ENCODE results near the gene HMGN2. TPM values are rescaled to one million over a fixed set of nuclear protein-coding genes. Genes with fewer than 3 reads are reported as not detected.

The HMGN2 gene
- total RNA-seq, 1 donor from 2014 or later = 97.7 TPM

DNA sequence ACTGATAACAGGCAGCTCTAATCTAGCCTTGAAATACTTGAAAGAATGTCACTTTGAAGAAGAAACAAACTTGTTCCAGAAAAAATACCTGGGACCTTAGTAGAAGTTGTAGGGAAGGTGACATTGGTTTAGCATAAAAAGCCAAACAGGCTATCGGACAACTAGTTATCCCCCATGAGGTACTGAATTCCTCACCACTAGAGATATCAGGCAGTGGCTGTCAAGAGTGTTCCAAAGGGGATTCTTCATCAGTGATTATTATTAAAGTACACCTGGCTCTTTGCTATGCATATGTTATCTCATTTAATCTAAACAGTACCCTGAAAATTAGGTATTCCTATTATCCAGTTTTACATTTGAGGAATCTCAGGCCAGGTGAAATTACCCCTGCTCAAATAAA, 13.1 kb upstream of the HMGN2 start:
- intact Hi-C loops (cut with DNase I) = no loop called here
- Histone ChIP-seq H3K9me3 (no peaks in the 10 kb centered on the region), H3K4me3 (no peak overlapping the region), H3K4me1 (no peaks in the 10 kb centered on the region), H3K27me3 (no peaks in the 10 kb centered on the region), H3K36me3 (peaks cover 55 to 76% of the 10 kb centered on the region in 2 donors), H3K27ac (no peak overlapping the region)
- TF ChIP-seq, protein P1, sequence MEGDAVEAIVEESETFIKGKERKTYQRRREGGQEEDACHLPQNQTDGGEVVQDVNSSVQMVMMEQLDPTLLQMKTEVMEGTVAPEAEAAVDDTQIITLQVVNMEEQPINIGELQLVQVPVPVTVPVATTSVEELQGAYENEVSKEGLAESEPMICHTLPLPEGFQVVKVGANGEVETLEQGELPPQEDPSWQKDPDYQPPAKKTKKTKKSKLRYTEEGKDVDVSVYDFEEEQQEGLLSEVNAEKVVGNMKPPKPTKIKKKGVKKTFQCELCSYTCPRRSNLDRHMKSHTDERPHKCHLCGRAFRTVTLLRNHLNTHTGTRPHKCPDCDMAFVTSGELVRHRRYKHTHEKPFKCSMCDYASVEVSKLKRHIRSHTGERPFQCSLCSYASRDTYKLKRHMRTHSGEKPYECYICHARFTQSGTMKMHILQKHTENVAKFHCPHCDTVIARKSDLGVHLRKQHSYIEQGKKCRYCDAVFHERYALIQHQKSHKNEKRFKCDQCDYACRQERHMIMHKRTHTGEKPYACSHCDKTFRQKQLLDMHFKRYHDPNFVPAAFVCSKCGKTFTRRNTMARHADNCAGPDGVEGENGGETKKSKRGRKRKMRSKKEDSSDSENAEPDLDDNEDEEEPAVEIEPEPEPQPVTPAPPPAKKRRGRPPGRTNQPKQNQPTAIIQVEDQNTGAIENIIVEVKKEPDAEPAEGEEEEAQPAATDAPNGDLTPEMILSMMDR (IDR thresholded peaks at IDR 0.05) = no peak
- DNase-seq (ENCODE audit: low spot score in 2 of 2) = no peak

DNA sequence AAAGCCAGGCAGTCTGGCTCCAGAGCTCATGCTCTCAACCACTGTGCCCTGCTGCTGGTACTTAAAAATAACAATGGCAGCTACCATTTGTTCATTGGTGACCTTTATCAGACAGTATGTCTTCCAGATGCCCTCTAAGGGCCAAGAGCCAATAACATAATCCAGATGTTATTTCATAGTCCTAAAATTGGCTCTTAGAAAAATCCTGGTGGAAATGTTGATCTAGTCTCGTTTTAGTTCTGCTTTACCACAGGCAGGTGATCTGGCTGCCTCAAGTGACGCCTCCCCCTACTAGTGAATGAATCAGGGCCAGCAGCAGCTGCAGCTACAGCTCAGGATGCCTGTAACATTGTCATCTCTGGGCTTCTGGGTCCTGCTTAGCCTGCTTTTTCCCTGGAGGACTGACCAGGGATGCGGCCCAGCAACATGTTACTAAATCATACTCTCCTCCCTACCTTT, 12.6 kb upstream of the HMGN2 start:
- Histone ChIP-seq H3K4me1 (no peaks in the 10 kb centered on the region), H3K9me3 (no peaks in the 10 kb centered on the region), H3K36me3 (peaks cover 52 to 76% of the 10 kb centered on the region in 2 donors), H3K27me3 (no peaks in the 10 kb centered on the region), H3K4me3 (no peak overlapping the region), H3K27ac (no peak overlapping the region)
- intact Hi-C loops (cut with DNase I) = no loop called here
- DNase-seq (ENCODE audit: low spot score in 2 of 2) = no peak
- TF ChIP-seq, protein P1 (IDR thresholded peaks at IDR 0.05) = no peak

DNA sequence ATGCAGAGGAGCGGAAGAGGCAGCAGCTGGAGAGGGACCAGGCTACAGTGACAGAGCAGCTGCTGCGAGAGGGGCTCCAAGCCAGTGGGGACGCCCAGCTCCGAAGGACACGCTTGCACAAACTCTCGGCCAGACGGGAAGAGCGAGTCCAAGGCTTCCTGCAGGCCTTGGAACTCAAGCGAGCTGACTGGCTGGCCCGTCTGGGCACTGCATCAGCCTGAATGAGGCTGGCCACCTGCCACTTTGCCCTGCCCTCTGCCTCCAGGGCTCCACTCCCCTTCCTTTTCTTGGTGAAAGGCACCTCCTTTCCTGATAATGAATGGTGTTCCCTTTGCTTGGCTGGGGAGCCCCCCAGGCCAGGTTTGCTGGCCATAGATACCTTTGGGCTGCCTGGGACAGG, 3.3 kb upstream of the HMGN2 start:
- TF ChIP-seq, protein P1 (IDR thresholded peaks at IDR 0.05) = no peak
- Histone ChIP-seq H3K27ac (no peak overlapping the region), H3K4me1 (peaks cover 4 to 20% of the 10 kb centered on the region in 2 donors), H3K9me3 (no peaks in the 10 kb centered on the region), H3K27me3 (no peaks in the 10 kb centered on the region), H3K4me3 (no peak overlapping the region), H3K36me3 (peaks cover 18 to 51% of the 10 kb centered on the region in 2 donors)
- no peak for DNase-seq (ENCODE audit: low spot score in 2 of 2)
- intact Hi-C loops (cut with DNase I) = no loop called here

DNA sequence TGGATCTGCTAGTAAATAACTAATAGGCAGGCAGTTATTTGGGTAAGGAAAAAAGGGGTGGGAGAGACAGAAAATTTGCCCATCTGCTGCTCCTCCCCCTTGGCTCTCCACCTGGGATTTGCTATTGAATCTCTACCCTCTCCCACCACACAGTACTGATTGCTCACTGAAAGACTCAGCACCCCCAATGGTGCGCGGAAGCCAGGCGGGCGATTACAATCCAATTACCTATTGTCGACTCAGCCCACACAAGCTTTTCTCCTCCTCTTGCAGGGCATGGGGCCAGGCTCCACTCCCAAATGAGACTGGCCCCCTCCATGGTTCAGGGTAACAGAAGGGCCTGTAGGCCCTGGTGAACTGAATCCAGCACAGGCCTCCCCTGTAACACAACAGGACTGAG, 2.7 kb upstream of the HMGN2 start:
- DNase-seq (ENCODE audit: low spot score in 2 of 2) = no peak
- no peaks in the 10 kb centered on the region for H3K9me3 ChIP-seq
- no peak overlapping the region for H3K4me3 ChIP-seq
- H3K36me3 ChIP-seq = peaks cover 17 to 51% of the 10 kb centered on the region in 2 donors
- intact Hi-C loops (cut with DNase I) = no loop called here
- H3K27me3 ChIP-seq = no peaks in the 10 kb centered on the region
- TF ChIP-seq, protein P1 (IDR thresholded peaks at IDR 0.05) = no peak
- H3K4me1 ChIP-seq = peaks cover 5 to 22% of the 10 kb centered on the region in 2 donors
- no peak overlapping the region for H3K27ac ChIP-seq

DNA sequence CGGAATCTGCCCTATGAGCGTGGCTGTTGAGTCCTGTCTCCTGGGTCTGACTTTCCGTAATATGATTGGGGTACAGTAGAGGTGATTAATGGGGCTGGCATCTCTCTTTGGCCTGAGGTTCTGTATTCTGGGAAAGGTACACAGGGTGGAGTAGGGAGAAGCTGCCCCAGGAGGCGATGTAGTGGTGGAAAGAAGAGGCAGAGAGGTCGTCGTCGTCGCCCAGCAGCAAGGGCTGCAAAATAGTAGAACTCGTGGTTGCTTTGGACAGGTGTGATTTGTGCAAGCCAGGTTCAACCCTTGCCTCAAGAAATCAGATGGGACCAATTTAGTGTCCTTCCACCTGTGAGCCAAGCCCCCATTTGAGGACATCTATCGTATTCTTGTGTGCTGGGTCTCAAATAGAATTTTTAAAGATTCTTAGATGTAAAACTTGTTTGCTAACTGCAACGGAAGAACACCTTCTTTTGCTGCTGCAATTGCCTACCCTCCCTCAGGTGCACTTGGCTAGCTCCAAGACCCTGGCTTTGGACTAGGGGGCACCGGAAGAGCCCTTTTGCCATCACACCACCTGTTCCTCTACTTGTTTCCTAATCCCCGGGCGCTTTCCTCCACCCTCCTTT, 1.3 kb upstream of the HMGN2 start:
- Histone ChIP-seq H3K36me3 (peaks cover 9 to 43% of the 10 kb centered on the region in 2 donors), H3K4me1 (peaks cover 5 to 22% of the 10 kb centered on the region in 2 donors), H3K27ac (no peak overlapping the region), H3K9me3 (no peaks in the 10 kb centered on the region), H3K4me3 (peak overlapping the region; percentile 72 to 90), H3K27me3 (no peaks in the 10 kb centered on the region)
- intact Hi-C loops (cut with DNase I) = loop anchor here (5.0 kb wide), 1 partner anchor 239 kb away; the partner anchor contains the start of gene CEP85
- no peak for DNase-seq (ENCODE audit: low spot score in 2 of 2)
- TF ChIP-seq, protein P1 (IDR thresholded peaks at IDR 0.05) = no peak

Data from ascending aorta (tissue), 2 donors.